GM12874 (cell line): ENCODE measurements around the gene ZNF622.

Experiments
- TF ChIP-seq, protein P1 (sequence below): IDR thresholded peaks from 2 replicates; pipeline ENCODE4 v1.5.1; 2011; ENCODE audit warnings: low read depth, mild to moderate bottlenecking, control low read depth, low read length, moderate library complexity; ENCODE audit not compliant: insufficient read depth

Gene ZNF622

DNA sequence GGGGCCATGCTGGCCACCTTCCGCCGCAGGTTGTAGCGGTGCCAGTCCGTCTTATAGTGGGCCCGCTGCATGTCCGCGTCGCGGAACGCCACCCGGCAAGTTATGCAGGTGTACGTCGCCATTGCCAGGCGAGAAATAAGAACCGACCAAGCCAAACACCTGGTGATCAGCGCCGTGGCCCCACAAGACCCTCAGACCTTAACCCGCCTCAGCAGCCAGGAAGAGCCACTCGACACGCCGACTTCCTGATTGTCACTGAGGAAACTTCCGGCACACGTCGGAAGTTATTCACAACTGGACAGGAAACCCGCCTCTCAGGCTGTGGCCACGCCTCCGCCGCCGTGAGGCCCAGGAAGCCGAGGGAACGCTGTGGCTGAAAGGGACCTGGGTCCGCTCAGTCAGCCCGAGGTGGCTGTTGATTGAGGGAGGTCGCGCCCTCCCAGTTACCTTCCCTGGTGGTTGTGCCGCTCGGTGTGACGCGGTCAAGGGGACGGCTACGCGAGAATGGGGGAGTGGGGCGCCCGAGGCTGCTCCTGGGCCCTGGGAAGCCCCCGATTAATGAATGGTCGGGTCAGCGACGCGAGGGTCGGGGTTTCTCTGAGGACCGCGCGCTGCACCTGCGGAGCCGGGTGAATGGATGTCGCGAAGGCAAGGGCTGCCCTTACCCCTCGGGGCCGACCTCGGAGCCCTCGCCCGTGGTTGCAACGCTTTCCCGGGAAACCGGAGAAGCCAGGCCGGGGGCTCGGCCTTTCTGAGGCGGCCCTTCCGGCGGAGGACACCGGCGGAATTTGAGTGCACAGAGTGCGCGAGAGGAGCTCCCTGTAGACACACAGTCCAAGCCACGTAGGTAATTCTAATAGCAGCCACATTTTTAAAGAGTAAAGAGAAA, at the start of gene ZNF622:
Gene ZNF622, minus strand, starts transcription at position 257 of the 889 bp plus-strand sequence. Its CDS starts 135 bp downstream, at position 122.
- TF ChIP-seq, protein P1, sequence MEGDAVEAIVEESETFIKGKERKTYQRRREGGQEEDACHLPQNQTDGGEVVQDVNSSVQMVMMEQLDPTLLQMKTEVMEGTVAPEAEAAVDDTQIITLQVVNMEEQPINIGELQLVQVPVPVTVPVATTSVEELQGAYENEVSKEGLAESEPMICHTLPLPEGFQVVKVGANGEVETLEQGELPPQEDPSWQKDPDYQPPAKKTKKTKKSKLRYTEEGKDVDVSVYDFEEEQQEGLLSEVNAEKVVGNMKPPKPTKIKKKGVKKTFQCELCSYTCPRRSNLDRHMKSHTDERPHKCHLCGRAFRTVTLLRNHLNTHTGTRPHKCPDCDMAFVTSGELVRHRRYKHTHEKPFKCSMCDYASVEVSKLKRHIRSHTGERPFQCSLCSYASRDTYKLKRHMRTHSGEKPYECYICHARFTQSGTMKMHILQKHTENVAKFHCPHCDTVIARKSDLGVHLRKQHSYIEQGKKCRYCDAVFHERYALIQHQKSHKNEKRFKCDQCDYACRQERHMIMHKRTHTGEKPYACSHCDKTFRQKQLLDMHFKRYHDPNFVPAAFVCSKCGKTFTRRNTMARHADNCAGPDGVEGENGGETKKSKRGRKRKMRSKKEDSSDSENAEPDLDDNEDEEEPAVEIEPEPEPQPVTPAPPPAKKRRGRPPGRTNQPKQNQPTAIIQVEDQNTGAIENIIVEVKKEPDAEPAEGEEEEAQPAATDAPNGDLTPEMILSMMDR: no peak

- TF ChIP-seq, protein P1: no peak
These were observed 44.5 kb upstream of the ZNF622 start for GRCh38 chr5:16510098-16510497.

- TF ChIP-seq, protein P1: no peak
These were observed 43.3 kb upstream of the ZNF622 start for GRCh38 chr5:16508730-16509531.

DNA sequence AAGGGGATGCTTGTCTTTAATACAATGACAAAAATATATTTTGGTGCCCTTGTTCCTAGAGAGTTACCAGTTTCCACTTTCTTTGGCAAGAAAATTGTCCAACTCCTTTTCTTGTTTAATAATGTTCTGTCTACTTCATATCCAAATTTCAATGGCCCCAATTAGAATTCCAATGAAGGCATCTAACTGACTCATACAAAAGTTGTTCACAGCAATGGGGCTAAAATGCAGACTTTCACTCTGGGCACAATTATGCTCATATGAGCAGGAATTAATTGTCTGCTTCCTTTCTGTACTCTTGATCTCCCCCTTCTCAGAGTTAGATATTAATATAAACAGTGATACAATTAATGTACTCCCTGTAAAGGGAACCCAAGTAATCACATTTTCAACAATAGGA, 42.1 kb upstream of the ZNF622 start:
- TF ChIP-seq, protein P1: no peak

DNA sequence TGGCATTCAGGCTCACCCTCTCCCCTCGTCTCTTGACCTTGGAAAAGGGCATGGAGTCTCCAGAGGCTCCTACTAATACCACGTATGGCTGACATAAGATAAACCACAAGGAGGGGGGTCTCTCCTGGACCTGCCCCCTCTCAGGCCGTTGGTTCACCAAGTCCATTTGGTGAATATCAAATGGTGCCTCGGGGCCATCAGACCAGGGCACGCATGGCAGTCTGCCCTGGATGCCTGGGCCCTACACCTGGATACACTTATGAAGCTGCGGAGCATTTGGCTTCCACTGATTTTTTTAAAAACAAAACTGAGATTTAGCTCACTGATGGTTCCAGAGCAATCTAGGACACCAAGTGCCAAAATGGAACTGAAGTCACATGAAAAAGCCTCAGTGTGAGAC, 40.3 kb upstream of the ZNF622 start:
- TF ChIP-seq, protein P1: no peak

DNA sequence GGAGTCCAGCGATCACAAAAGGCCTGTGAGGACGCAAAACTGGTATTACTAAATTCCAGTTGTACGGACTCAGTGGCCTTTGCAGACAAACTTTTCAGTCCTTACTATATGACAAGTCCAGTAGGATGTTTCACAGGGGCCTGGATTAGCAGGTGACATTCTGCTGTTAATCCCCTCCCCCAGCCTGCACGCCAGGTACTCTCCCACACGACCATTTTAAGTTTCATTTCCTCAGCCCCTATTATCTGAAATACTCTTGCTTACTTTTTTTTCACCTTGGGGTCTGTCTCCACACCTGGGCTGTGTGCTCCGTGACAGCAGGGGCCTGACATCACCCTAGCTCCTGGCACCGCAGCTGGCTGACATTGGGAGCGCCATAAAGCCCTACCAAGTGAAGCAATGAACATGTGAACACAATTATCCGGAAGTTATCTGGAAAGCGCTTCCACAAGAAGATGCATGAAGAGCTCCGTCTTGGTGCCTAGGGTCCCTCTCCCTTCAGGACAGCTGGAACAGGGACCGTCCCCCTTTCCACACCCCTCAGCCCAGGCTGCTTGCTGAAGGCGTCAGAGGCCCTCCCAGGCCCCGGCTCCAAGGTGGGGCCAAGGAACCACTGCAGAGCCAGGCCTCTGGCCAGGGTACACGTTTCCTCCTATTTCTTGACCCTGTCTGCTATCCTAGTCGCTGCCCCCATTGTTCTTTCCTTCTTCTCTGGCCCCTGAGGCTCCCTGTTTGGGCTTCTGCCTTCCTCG, 39.7 kb upstream of the ZNF622 start:
- TF ChIP-seq, protein P1: no peak

GRCh38 chr5:16504571-16504970, 39.0 kb upstream of the ZNF622 start:
- TF ChIP-seq, protein P1: no peak
